SK-N-SH treated with all-trans-retinoic acid at 6 μM for 48 hours (cell line): ENCODE measurements around the gene PARP1.

Experiments
- ATAC-seq: fragments of 200-7000 bp; cut with Tn5 transposase; 3 replicates; pipeline ENCODE4 v1.9.1; 2020; ENCODE audit warnings: mild to moderate bottlenecking, moderate library complexity
- BACH2 ChIP-seq: fragments of 250-450 bp; sonication (Bioruptor Pico); IDR thresholded peaks from 2 replicates; pipeline ENCODE4 v1.9.0; 2021; ENCODE audit warnings: mild to moderate bottlenecking, borderline replicate concordance
- CREB5 ChIP-seq: fragments of 250-450 bp; sonication (Bioruptor Pico); IDR thresholded peaks from 2 replicates; pipeline ENCODE4 v1.5.1; 2020; ENCODE audit warnings: low read depth, mild to moderate bottlenecking, moderate library complexity
- CSDC2 ChIP-seq: fragments of 250-450 bp; sonication (Bioruptor Pico); IDR thresholded peaks from 2 replicates; pipeline ENCODE4 v1.5.0; 2020; ENCODE audit warnings: mild to moderate bottlenecking, moderate library complexity
- CSRNP3 ChIP-seq: fragments of 250-450 bp; sonication (Bioruptor Pico); IDR thresholded peaks from 2 replicates; pipeline ENCODE4 v1.5.1; 2021; ENCODE audit warnings: mild to moderate bottlenecking, moderate library complexity
- ESRRG ChIP-seq: fragments of 250-450 bp; sonication (Bioruptor Pico); IDR thresholded peaks from 2 replicates; pipeline ENCODE4 v1.6.1; 2021; ENCODE audit warnings: mild to moderate bottlenecking
- GLIS3 ChIP-seq: fragments of 250-450 bp; sonication (Bioruptor Pico); IDR thresholded peaks from 2 replicates; pipeline ENCODE4 v1.5.0; 2020; ENCODE audit warnings: mild to moderate bottlenecking, moderate library complexity
- ISL1 ChIP-seq: fragments of 250-450 bp; sonication (Bioruptor Pico); IDR thresholded peaks from 2 replicates; pipeline ENCODE4 v2.1.2; 2022; ENCODE audit warnings: mild to moderate bottlenecking, moderate library complexity
- PATZ1 ChIP-seq: fragments of 250-450 bp; sonication (Bioruptor Pico); IDR thresholded peaks from 2 replicates; pipeline ENCODE4 v1.8.0; 2020; ENCODE audit warnings: mild to moderate bottlenecking, moderate library complexity, borderline replicate concordance
- POU6F1 ChIP-seq: fragments of 250-450 bp; sonication (Bioruptor Pico); IDR thresholded peaks from 2 replicates; pipeline ENCODE4 v1.8.0; 2021; ENCODE audit warnings: low read depth, mild to moderate bottlenecking, moderate library complexity, borderline replicate concordance
- PPARA ChIP-seq: fragments of 250-450 bp; sonication (Bioruptor Pico); IDR thresholded peaks from 2 replicates; pipeline ENCODE4 v1.5.0; 2020; ENCODE audit warnings: mild to moderate bottlenecking, borderline replicate concordance
- RARB ChIP-seq: fragments of 250-450 bp; sonication (Bioruptor Pico); IDR thresholded peaks from 2 replicates; pipeline ENCODE4 v1.8.0; 2021; ENCODE audit warnings: mild to moderate bottlenecking, moderate library complexity
- SNAI2 ChIP-seq: fragments of 250-450 bp; sonication (Bioruptor Pico); IDR thresholded peaks from 2 replicates; pipeline ENCODE4 v1.5.0; 2020; ENCODE audit warnings: mild to moderate bottlenecking, moderate library complexity
- TCF4 ChIP-seq: fragments of 250-450 bp; sonication (Bioruptor Pico); IDR thresholded peaks from 2 replicates; pipeline ENCODE4 v1.8.0; 2021; ENCODE audit warnings: mild to moderate bottlenecking, moderate library complexity, borderline replicate concordance
- TOX ChIP-seq: fragments of 250-450 bp; sonication (Bioruptor Pico); IDR thresholded peaks from 2 replicates; pipeline ENCODE4 v1.8.0; 2021; ENCODE audit warnings: mild to moderate bottlenecking, moderate library complexity, borderline replicate concordance
- TSHZ2 ChIP-seq: fragments of 250-450 bp; sonication (Bioruptor Pico); IDR thresholded peaks from 2 replicates; pipeline ENCODE4 v1.5.0; 2020; ENCODE audit warnings: mild to moderate bottlenecking, moderate library complexity
- ZFP3 ChIP-seq: fragments of 250-450 bp; sonication (Bioruptor Pico); IDR thresholded peaks from 2 replicates; pipeline ENCODE4 v1.5.0; 2020; ENCODE audit warnings: mild to moderate bottlenecking, moderate library complexity
- ZFP30 ChIP-seq: fragments of 450-650 bp; formaldehyde crosslinking; IDR thresholded peaks from 2 replicates; pipeline ENCODE4 v1.5.0; 2022; ENCODE audit warnings: mild to moderate bottlenecking, moderate library complexity
- ZNF565 ChIP-seq: fragments of 450-650 bp; formaldehyde crosslinking; conservative IDR thresholded peaks from 2 replicates; pipeline ENCODE4 v1.5.0; 2020; ENCODE audit warnings: low read depth, mild to moderate bottlenecking, moderate library complexity
- ZNF8 ChIP-seq: fragments of 450-650 bp; formaldehyde crosslinking; IDR thresholded peaks from 2 replicates; pipeline ENCODE4 v1.5.0; 2020; ENCODE audit warnings: mild to moderate bottlenecking, moderate library complexity

Gene PARP1

GRCh38 chr1:226371866-226372490 is 35.9 kb downstream of the PARP1 start:
- TF ChIP-seq ZNF565 (CRISPR knock-in tag) = no peak
- no peak for TF ChIP-seq CREB5 (CRISPR knock-in tag)
- no peak for TF ChIP-seq TSHZ2 (CRISPR knock-in tag)
- TF ChIP-seq GLIS3 (CRISPR knock-in tag) = no peak
- TF ChIP-seq ZFP30 (CRISPR knock-in tag) = no peak
- TF ChIP-seq ISL1 (CRISPR knock-in tag) = no peak
- no peak for TF ChIP-seq ESRRG (CRISPR knock-in tag)
- no peak for TF ChIP-seq PPARA (CRISPR knock-in tag)
- TF ChIP-seq TCF4 = no peak
- no peak for TF ChIP-seq PATZ1
- TF ChIP-seq POU6F1 (CRISPR knock-in tag) = no peak
- no peak for TF ChIP-seq ZFP3 (CRISPR knock-in tag)
- TF ChIP-seq BACH2 (CRISPR knock-in tag) = no peak
- no peak for TF ChIP-seq ZNF8
- TF ChIP-seq CSDC2 (CRISPR knock-in tag) = no peak
- no peak for TF ChIP-seq TOX (CRISPR knock-in tag)
- TF ChIP-seq SNAI2 (CRISPR knock-in tag) = no peak
- TF ChIP-seq RARB (CRISPR knock-in tag) = no peak
- no peak for ATAC-seq

- no peak for ATAC-seq
- TF ChIP-seq PPARA (CRISPR knock-in tag) = no peak
- TF ChIP-seq CSRNP3 (CRISPR knock-in tag) = no peak
- no peak for TF ChIP-seq TCF4
- TF ChIP-seq ISL1 (CRISPR knock-in tag) = no peak
- TF ChIP-seq ESRRG (CRISPR knock-in tag) = no peak
- no peak for TF ChIP-seq CSDC2 (CRISPR knock-in tag)
- TF ChIP-seq ZNF8 = no peak
- no peak for TF ChIP-seq ZFP30 (CRISPR knock-in tag)
- no peak for TF ChIP-seq BACH2 (CRISPR knock-in tag)
- no peak for TF ChIP-seq POU6F1 (CRISPR knock-in tag)
- no peak for TF ChIP-seq CREB5 (CRISPR knock-in tag)
- TF ChIP-seq PATZ1 = no peak
- TF ChIP-seq GLIS3 (CRISPR knock-in tag) = no peak
- TF ChIP-seq RARB (CRISPR knock-in tag) = no peak
- TF ChIP-seq ZFP3 (CRISPR knock-in tag) = no peak
Observed at GRCh38 chr1:226371027-226371694, 36.7 kb downstream of the PARP1 start.
